Renal cortical epithelial cell (primary cell): ENCODE data around the gene TEPSIN. TPM values are rescaled to one million over a fixed set of nuclear protein-coding genes. Genes with fewer than 3 reads are reported as not detected.

ENCODE experiments used
- DNase-seq: peaks from one replicate; pipeline ENCODE4 v3.0.0-alpha.2; 2011; ENCODE audit warnings: low read depth
- total RNA-seq: library from RNA; depleted of rRNA; stranded (reverse); fragments of >200 nt; gene quantifications from 2 replicates; pipeline ENCODE4 v1.2.3, GENCODE V29; 2014

TEPSIN gene
- total RNA-seq, 1 donor from 2014 or later = 14.0 TPM

- DNase-seq = no peak
Measured at GRCh38 chr17:81184555-81184954, 54.3 kb downstream of the TEPSIN start.

GRCh38 chr17:81183807-81184206 lies 55.0 kb downstream of the TEPSIN start:
- no peak for DNase-seq

GRCh38 chr17:81183316-81183715 lies 55.5 kb downstream of the TEPSIN start:
- DNase-seq = no peak

GRCh38 chr17:81182596-81182995 lies 56.3 kb downstream of the TEPSIN start:
- DNase-seq = no peak

GRCh38 chr17:81181811-81182185 lies 57.1 kb downstream of the TEPSIN start:
- DNase-seq = no peak

GRCh38 chr17:81180836-81181810 lies 57.7 kb downstream of the TEPSIN start:
- no peak for DNase-seq

GRCh38 chr17:81179861-81180260 lies 59.0 kb downstream of the TEPSIN start:
- DNase-seq = no peak

- DNase-seq = no peak
Measured at GRCh38 chr17:81179220-81179619, 59.6 kb downstream of the TEPSIN start.

Other genes starting within 250 kb of the TEPSIN start
- 9.4 and 17.5 TPM in 2 replicates for gene CHMP6, start 247.2 kb downstream of the TEPSIN start, total RNA-seq
- 29.2 and 55.2 TPM in 2 replicates for gene BAIAP2, start 203.9 kb downstream of the TEPSIN start, total RNA-seq
- not detected in 2 replicates for gene PVALEF, start 73.5 kb downstream of the TEPSIN start, total RNA-seq
- gene AATK, start 72.8 kb downstream of the TEPSIN start, total RNA-seq = 0.20 and 0.52 TPM in 2 replicates
- 9.6 and 10.7 TPM in 2 replicates for gene CEP131, start 16.1 kb downstream of the TEPSIN start, total RNA-seq
- gene NDUFAF8, start 263 bp upstream of the TEPSIN start, total RNA-seq = 24.7 and 40.5 TPM in 2 replicates
- gene SLC38A10, start 56.3 kb upstream of the TEPSIN start, total RNA-seq = 77.3 and 127 TPM in 2 replicates
- 0.69 and 13.2 TPM in 2 replicates for gene BAHCC1, start 156.4 kb upstream of the TEPSIN start, total RNA-seq